ENCODE results near the gene CIITA. TPM values are rescaled to one million over a fixed set of nuclear protein-coding genes. Genes with fewer than 3 reads are reported as not detected.

CIITA gene
- total RNA-seq, 2 donors from 2014 or later: 0.26 TPM; not detected in 1

- Histone ChIP-seq H3K27me3 (ENCODE audit: control insufficient read depth, insufficient read depth, low read length, poor library complexity, severe bottlenecking) (no peaks in the 10 kb centered on the region), H3K9ac (ENCODE audit: extremely low read depth, low read length, poor library complexity, severe bottlenecking) (no peak overlapping the region), H3K4me3 (ENCODE audit: low read length) (no peak overlapping the region), H3K9me3 (ENCODE audit: control insufficient read depth, low read length) (no peaks in the 10 kb centered on the region), H3K36me3 (ENCODE audit: control insufficient read depth, insufficient read depth, low read length) (peaks cover 33% of the 10 kb centered on the region), H3K27ac (ENCODE audit: low read depth, low read length) (no peak overlapping the region), H3K4me1 (ENCODE audit: control insufficient read depth, insufficient read depth, low read length) (no peaks in the 10 kb centered on the region)
- H3K4me3 Mint-ChIP-seq: no peak overlapping the region
- H3K27ac Mint-ChIP-seq: no peak overlapping the region
- H3K9me3 Mint-ChIP-seq: no peaks in the 10 kb centered on the region
- WGBS, 2 experiments (ENCODE audit: insufficient coverage in 1 of 2, insufficient read length in 1 of 2): 93% methylated on average over 15 of the region's 15 CpGs
- no peak for DNase-seq
- no peaks in the 10 kb centered on the region for H3K4me1 Mint-ChIP-seq
- no peak for TF ChIP-seq CTCF (conservative IDR thresholded peaks at IDR 0.05)
- peaks cover 47% of the 10 kb centered on the region for H3K36me3 Mint-ChIP-seq (ENCODE audit: low read depth)
- H3K27me3 Mint-ChIP-seq (ENCODE audit: insufficient read depth): no peaks in the 10 kb centered on the region
Observed at GRCh38 chr16:10982465-10983150, 105.6 kb downstream of the CIITA start.

- Histone ChIP-seq H3K27me3 (ENCODE audit: control insufficient read depth, insufficient read depth, low read length, poor library complexity, severe bottlenecking) (no peaks in the 10 kb centered on the region), H3K9me3 (ENCODE audit: control insufficient read depth, low read length) (no peaks in the 10 kb centered on the region), H3K36me3 (ENCODE audit: control insufficient read depth, insufficient read depth, low read length) (peaks cover 28% of the 10 kb centered on the region), H3K9ac (ENCODE audit: extremely low read depth, low read length, poor library complexity, severe bottlenecking) (no peak overlapping the region), H3K27ac (ENCODE audit: low read depth, low read length) (no peak overlapping the region), H3K4me1 (ENCODE audit: control insufficient read depth, insufficient read depth, low read length) (no peaks in the 10 kb centered on the region), H3K4me3 (ENCODE audit: low read length) (no peak overlapping the region)
- H3K27me3 Mint-ChIP-seq (ENCODE audit: insufficient read depth): no peaks in the 10 kb centered on the region
- H3K27ac Mint-ChIP-seq: no peak overlapping the region
- peak; percentile 46 for TF ChIP-seq CTCF (conservative IDR thresholded peaks at IDR 0.05)
- H3K36me3 Mint-ChIP-seq (ENCODE audit: low read depth): peaks cover 46% of the 10 kb centered on the region
- WGBS, 2 experiments (ENCODE audit: insufficient coverage in 1 of 2, insufficient read length in 1 of 2): 92 to 99% methylated on average over 7 to 8 of the region's 8 CpGs
- no peak overlapping the region for H3K4me3 Mint-ChIP-seq
- H3K4me1 Mint-ChIP-seq: no peaks in the 10 kb centered on the region
- no peaks in the 10 kb centered on the region for H3K9me3 Mint-ChIP-seq
- no peak for DNase-seq
Observed at GRCh38 chr16:10983159-10983558, 106.2 kb downstream of the CIITA start.

- DNase-seq: no peak
- WGBS, 2 experiments (ENCODE audit: insufficient coverage in 1 of 2, insufficient read length in 1 of 2): 93 to 96% methylated on average over 4 to 6 of the region's 6 CpGs
- Mint-ChIP-seq H3K4me1 (no peaks in the 10 kb centered on the region), H3K9me3 (no peaks in the 10 kb centered on the region), H3K36me3 (ENCODE audit: low read depth) (peaks cover 47% of the 10 kb centered on the region), H3K27me3 (ENCODE audit: insufficient read depth) (no peaks in the 10 kb centered on the region), H3K4me3 (no peak overlapping the region), H3K27ac (no peak overlapping the region)
- H3K9ac ChIP-seq (ENCODE audit: extremely low read depth, low read length, poor library complexity, severe bottlenecking): no peak overlapping the region
- no peaks in the 10 kb centered on the region for H3K4me1 ChIP-seq (ENCODE audit: control insufficient read depth, insufficient read depth, low read length)
- no peaks in the 10 kb centered on the region for H3K27me3 ChIP-seq (ENCODE audit: control insufficient read depth, insufficient read depth, low read length, poor library complexity, severe bottlenecking)
- TF ChIP-seq CTCF (conservative IDR thresholded peaks at IDR 0.05): no peak
- H3K9me3 ChIP-seq (ENCODE audit: control insufficient read depth, low read length): no peaks in the 10 kb centered on the region
- no peak overlapping the region for H3K4me3 ChIP-seq (ENCODE audit: low read length)
- H3K36me3 ChIP-seq (ENCODE audit: control insufficient read depth, insufficient read depth, low read length): peaks cover 35% of the 10 kb centered on the region
- no peak overlapping the region for H3K27ac ChIP-seq (ENCODE audit: low read depth, low read length)
Observed at GRCh38 chr16:10984509-10984908, 107.5 kb downstream of the CIITA start.

Other genes starting within 250 kb of the CIITA start
- under 1 TPM in 1 of 2 donors, not detected in 1; 0.31 TPM for gene TEKT5, start 182.3 kb upstream of the CIITA start, total RNA-seq
- gene NUBP1, start 133.4 kb upstream of the CIITA start, total RNA-seq: 10 to 100 TPM; 22.4 to 26.3 TPM
- gene TVP23A, start 58.4 kb upstream of the CIITA start, total RNA-seq: 10 to 100 TPM in 1 of 2 donors, 1 to 10 TPM in 1; 7.6 to 13.6 TPM
- 10 to 100 TPM; 31.5 to 32.0 TPM for gene DEXI, start 65.3 kb downstream of the CIITA start, total RNA-seq
- gene CLEC16A, start 67.4 kb downstream of the CIITA start, total RNA-seq: 10 to 100 TPM; 19.5 to 28.3 TPM

All from endodermal cell (in vitro differentiated cells).